HUDEP-2 (cell line): Measurements from ENCODE around the gene CABP2.

Experiments used
- DNase-seq, 76 experiments: peaks; one replicate each; lab custom pipeline; 2025; ENCODE audit not compliant: unreplicated experiment in 76 of 76; lab: John Stamatoyannopoulos, UW

Gene CABP2

DNA sequence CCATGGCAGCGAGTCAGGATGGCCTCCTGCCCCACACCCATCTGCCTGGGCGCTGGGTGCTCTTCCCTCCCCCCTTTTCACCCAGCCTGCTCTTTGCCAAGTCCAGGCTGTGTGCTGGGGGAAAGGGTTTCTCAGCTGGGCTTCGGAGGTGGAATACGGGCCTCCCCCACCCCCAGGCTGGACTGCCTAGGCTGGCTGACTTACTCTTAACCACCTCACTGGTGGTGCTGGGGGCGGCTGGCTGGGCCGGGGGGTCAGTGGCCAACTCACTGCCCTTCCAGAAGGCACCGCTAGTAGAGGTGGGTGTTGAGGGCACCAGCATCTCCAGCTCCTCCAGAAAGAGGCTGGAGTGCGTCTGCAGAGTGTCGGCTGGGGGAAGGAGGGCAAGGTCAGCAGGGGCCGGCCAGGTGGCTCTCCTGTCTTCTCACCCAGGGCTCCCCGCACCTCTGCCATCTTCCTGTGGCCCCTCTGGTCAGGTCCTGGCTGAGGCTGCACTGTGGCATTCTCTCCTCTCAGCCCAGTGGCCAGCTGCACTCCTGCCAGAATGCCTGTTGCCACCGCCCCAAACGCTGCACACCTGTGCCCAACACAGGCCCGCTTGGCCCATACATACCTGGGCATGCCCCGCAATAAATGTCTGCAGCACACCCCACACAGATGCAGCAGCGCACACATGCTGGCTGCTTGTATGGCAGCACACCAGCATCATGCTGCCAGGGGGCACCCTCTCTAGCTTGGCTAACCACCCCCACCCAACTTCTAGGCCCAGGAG, 27.8 kb downstream of the CABP2 start:
- DNase-seq, result no peak

- no peak for DNase-seq
These were observed 28.6 kb downstream of the CABP2 start for GRCh38 chr11:67494371-67495233.

GRCh38 chr11:67493548-67494370, 29.5 kb downstream of the CABP2 start:
- DNase-seq, result no peak

DNA sequence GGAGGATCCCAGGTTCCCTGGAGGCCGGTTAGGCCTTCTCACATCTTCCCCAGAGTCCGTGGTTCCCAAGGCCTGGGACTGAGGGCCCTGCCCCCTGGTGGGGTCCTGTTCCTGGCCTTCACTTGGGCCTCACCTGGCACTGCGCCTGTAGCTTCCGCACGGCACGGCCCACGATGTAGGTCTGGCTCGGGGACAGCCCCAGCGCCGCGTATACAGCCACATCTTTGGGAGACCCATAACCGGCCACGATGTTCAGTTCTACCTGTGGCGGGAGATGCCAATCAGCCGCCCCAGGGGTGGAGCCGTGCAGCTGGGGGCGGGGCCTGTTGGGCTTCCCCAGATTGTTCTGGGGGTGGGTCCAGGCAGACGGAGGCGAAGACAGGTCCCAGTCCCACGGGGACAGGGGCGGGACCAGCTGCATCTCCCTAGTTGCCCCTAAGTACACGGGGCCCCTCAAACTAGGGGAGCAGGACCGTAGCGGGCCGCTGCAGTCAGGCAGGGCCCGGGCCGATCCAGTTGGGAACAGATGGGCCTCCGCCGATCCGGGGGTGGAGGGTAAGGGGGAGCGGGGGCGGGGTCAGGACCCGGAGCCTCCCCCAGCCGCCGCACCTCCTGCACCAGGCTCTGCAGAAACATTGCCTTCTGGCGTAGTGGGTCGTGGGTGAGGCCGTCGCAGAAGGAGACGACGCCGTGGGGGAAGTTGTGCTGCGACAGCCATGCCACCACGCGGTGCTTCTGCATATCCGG, 30.3 kb downstream of the CABP2 start:
- DNase-seq, result peak in 1 of 76 experiments; percentile 13

DNA sequence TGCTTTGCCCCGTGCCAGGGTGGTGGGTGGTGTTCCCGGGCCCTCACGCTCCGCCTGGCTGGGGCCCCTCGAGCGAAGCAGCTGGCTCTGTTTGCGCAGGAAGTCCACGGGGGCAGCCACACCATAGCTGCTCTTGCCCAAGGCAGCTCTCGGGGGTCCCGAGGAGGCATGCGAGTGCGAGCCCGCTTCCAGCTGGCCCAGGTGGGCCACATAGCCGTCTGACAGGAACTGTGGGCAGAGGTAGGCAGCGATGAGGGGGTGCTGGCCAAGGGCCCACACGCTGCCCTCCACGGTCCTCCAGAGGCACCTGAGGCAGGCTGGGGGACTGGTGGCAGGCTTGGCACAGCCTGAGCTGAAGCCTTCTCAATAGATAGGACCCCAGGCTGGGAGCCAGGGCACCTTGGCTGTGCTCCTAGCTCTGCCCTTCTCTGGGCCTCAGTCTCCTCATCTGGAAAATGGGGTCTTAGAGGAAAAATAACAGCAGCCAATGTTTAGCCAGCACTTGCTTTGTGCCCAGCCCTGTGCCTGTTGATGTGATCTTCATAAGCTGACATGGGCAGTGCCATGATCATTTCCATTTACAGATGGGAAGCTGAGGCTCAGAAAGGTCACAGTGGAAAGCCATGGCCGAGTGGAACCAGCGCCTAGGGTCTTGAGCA, 31.0 kb downstream of the CABP2 start:
- no peak for DNase-seq

- DNase-seq, result no peak
These were observed 31.8 kb downstream of the CABP2 start for GRCh38 chr11:67491276-67492068.

GRCh38 chr11:67490727-67491065, 32.5 kb downstream of the CABP2 start:
- no peak for DNase-seq

DNA sequence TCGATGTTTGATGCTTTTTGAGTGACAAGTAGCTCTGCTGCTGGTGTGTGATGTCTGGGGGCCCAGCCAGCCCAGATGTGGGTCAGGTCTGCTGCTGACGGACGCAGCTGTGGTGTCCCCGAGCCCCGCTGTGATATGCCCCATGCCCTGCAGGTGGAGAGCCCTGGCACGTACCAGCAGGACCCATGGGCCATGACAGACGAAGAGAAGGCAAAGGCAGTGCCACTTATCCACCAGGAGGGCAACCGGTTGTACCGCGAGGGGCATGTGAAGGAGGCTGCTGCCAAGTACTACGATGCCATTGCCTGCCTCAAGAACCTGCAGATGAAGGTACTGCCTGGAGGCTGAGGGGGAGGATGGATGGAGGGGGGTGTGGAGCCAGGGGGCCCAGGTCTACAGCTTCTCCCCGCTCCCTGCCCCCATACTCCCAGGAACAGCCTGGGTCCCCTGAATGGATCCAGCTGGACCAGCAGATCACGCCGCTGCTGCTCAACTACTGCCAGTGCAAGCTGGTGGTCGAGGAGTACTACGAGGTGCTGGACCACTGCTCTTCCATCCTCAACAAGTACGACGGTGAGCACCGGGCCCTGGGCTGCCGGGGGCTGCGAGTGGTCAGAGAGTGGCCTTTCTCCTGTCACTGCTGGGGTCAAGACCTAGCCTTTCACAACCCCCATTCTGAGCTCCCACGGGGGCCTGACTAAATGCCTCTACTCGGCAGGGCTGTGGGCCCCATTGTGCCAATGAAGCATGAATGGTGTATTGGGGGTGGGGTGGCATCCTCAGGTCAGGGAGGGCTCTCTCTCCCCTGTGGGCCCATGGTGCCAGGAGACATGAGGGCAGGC, 33.1 kb downstream of the CABP2 start:
- DNase-seq, result no peak

- no peak for DNase-seq
These were observed 33.9 kb downstream of the CABP2 start for GRCh38 chr11:67489203-67489884.

- DNase-seq, result no peak
These were observed 36.6 kb downstream of the CABP2 start for GRCh38 chr11:67486481-67487195.

- peak in 1 of 76 experiments; percentile 5 for DNase-seq
These were observed 37.3 kb downstream of the CABP2 start for GRCh38 chr11:67485873-67486361.

DNA sequence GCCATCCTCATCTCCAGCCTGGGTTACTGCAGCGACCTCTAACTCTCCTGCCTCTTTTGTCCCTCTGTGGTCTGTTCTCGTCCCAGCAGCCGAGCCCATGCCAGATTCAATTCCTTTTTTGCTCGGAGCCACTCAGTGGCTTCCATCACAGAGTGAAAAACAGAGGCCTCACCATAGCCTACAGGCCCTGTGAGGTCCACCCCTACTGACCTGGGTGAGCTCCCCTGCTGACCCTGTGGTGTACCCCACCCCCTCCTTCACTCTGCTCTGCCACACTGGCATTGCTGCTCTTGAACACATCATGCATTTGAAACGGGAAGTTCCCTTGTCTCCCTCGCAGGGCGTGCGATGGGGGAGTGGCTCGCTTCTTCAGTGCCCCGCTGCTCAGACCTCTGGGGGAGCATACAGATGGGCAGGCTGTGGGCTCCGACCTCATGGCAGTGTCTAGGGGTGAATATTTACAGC, 38.4 kb downstream of the CABP2 start:
- peak in 36 of 76 experiments; percentile 5 to 48 (median 24) for DNase-seq

DNA sequence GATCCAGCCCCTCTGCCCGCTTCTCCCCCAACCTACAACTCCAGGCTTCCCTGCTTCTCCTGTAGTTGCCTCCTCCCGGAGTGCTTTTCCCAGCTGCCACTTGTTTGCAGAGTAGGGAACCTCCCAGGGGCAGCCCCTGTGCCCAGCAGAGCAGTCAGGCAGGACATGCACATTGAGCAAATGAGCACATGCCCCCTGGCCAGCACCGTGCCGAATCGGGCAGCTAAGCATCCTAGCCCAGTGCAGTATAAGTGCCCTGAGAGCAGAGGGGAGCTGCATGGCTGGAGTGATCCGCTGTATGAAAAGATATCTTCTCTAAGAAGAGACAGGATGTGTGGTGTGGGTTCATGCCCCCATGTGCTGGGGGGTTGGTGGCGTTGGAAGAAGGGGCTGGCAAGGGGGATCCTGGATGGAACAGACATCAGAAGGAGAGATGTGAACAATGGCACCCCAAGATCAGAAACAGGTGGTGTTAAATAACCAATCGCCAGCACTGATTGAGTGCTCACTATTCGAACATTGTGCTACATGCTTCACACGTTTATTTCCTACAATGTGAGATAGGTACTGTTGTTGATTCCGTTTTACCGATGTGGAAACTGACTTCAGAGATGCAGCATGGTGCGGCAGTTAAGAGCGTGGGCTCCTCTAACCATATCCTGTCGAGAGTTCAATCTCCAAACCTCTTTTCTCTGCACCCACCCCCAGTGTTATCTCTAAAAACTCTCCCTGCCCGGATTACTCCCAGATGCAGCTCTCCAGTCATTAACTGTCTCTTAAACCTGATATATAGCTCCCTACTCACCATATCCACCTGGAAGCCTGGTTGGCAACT, 39.2 kb downstream of the CABP2 start:
- DNase-seq, result peak in 2 of 76 experiments; percentile 9 to 13

- peak; percentile 37 to 98 (median 95) for DNase-seq
These were observed 40.1 kb downstream of the CABP2 start, which contains the start of gene AIP for GRCh38 chr11:67482827-67483798. AIP (plus strand) TSS chr11:67483026; CDS start chr11:67483159, 133 bp downstream.
